Caco-2 (cell line): ENCODE data around the gene SCN8A. TPM values are rescaled to one million over a fixed set of nuclear protein-coding genes. Genes with fewer than 3 reads are reported as not detected.

Experiments
- BruUV-seq: library from RNA; stranded (reverse); fragments of 400-500 nt; replicated peaks from 2 replicates; lab custom pipeline; 2021; lab: Mats Ljungman, UMichigan
- CTCF ChIA-PET: fragments of 300-600 bp; sonication (Branson Sonifier 250); formaldehyde crosslinking; loops from one replicate; lab custom pipeline; 2022; ENCODE audit warnings: antibody characterized with exemption; lab: Charles Lee
- POLR2A ChIA-PET: fragments of 300-600 bp; sonication (Branson Sonifier 250); formaldehyde crosslinking; loops from one replicate; lab custom pipeline; 2022; ENCODE audit warnings: antibody characterized with exemption; lab: Charles Lee
- DNase-seq, 2 experiments: peaks; one replicate each; pipeline versions ENCODE4 v3.0.0 to v3.0.0-alpha.2; 2020 to 2022
- H3K27me3 ChIP-seq: replicated peaks from 2 replicates; pipeline ENCODE4 v1.6.0; 2011; ENCODE audit warnings: low read length; ENCODE audit not compliant: control insufficient read depth, insufficient read depth
- H3K36me3 ChIP-seq: 2 replicates; pipeline ENCODE4 v1.5.1; 2011; ENCODE audit warnings: low read length; ENCODE audit not compliant: control insufficient read depth, insufficient read depth
- H3K4me1 ChIP-seq: fragments of 250-450 bp; sonication (Bioruptor Pico); 2 replicates; pipeline ENCODE4 v1.5.1; 2020; ENCODE audit warnings: mild to moderate bottlenecking
- H3K4me3 ChIP-seq: 2 replicates; pipeline ENCODE4 v1.5.1; 2011; ENCODE audit warnings: low read depth, mild to moderate bottlenecking, control low read depth, low read length
- H3K9me3 ChIP-seq: fragments of 250-450 bp; sonication (Bioruptor Pico); 2 replicates; pipeline ENCODE4 v1.5.1; 2020; ENCODE audit warnings: mild to moderate bottlenecking, moderate library complexity
- H3K27ac Mint-ChIP-seq: one replicate; pipeline ENCODE4 v1.8.0; 2022; ENCODE audit warnings: mixed read lengths; ENCODE audit not compliant: unreplicated experiment
- H3K27me3 Mint-ChIP-seq: one replicate; pipeline ENCODE4 v1.8.0; 2022; ENCODE audit warnings: mixed read lengths; ENCODE audit not compliant: insufficient read depth, unreplicated experiment
- H3K36me3 Mint-ChIP-seq: one replicate; pipeline ENCODE4 v1.8.0; 2022; ENCODE audit warnings: mild to moderate bottlenecking, mixed read lengths; ENCODE audit not compliant: insufficient read depth, unreplicated experiment
- H3K4me1 Mint-ChIP-seq: one replicate; pipeline ENCODE4 v1.8.0; 2022; ENCODE audit warnings: low read depth, mixed read lengths; ENCODE audit not compliant: unreplicated experiment
- H3K4me3 Mint-ChIP-seq: one replicate; pipeline ENCODE4 v1.8.0; 2022; ENCODE audit warnings: mild to moderate bottlenecking, moderate library complexity, mixed read lengths; ENCODE audit not compliant: unreplicated experiment
- H3K9me3 Mint-ChIP-seq: one replicate; pipeline ENCODE4 v1.8.0; 2022; ENCODE audit warnings: mixed read lengths; ENCODE audit not compliant: unreplicated experiment
- intact Hi-C: fragments of 100-400 bp; cut with micrococcal nuclease; formaldehyde crosslinking; loops from one replicate; pipeline ENCODE4 v1.10.0; 2022; ENCODE audit not compliant: unreplicated experiment
- total RNA-seq: library from RNA; stranded (reverse); gene quantifications from 2 replicates; pipeline ENCODE4 v1.2.3, GENCODE V29; 2022
- TF ChIP-seq, protein P1 (sequence below), 2 experiments: fragments of 200-600 bp in 1 of 2; IDR thresholded peaks; 1 replicate in 1 of 2; 2 replicates in 1 of 2; pipeline versions ENCODE4 v1.5.1 to v1.8.0; 2011 to 2022; ENCODE audit warnings: antibody characterized with exemption in 1 of 2, control low read depth in 1 of 2, inconsistent platforms in 1 of 2, low read depth in 1 of 2, low read length in 1 of 2, mild to moderate bottlenecking in 1 of 2, moderate library complexity in 1 of 2; ENCODE audit not compliant: insufficient read depth in 1 of 2, severe bottlenecking in 1 of 2, unreplicated experiment in 1 of 2

Gene SCN8A
- total RNA-seq, 1 experiment from 2014 or later = 16.5 TPM

GRCh38 chr12:51774933-51775332 is 183.9 kb downstream of the SCN8A start:
- intact Hi-C loops = no loop called here
- no peaks in the 10 kb centered on the region for H3K9me3 ChIP-seq
- peaks cover 9% of the 10 kb centered on the region for H3K4me1 Mint-ChIP-seq
- no peak overlapping the region for H3K4me3 Mint-ChIP-seq
- H3K27me3 Mint-ChIP-seq = no peaks in the 10 kb centered on the region
- H3K27me3 ChIP-seq = no peaks in the 10 kb centered on the region
- no peaks in the 10 kb centered on the region; the same call in 1 of the 2 replicates for H3K36me3 ChIP-seq
- ChIA-PET CTCF (no interaction called here), POLR2A (no interaction called here)
- BruUV-seq = no TSS peak
- peaks cover 14% of the 10 kb centered on the region for H3K4me1 ChIP-seq
- H3K4me3 ChIP-seq = no peak overlapping the region
- TF ChIP-seq, protein P1, sequence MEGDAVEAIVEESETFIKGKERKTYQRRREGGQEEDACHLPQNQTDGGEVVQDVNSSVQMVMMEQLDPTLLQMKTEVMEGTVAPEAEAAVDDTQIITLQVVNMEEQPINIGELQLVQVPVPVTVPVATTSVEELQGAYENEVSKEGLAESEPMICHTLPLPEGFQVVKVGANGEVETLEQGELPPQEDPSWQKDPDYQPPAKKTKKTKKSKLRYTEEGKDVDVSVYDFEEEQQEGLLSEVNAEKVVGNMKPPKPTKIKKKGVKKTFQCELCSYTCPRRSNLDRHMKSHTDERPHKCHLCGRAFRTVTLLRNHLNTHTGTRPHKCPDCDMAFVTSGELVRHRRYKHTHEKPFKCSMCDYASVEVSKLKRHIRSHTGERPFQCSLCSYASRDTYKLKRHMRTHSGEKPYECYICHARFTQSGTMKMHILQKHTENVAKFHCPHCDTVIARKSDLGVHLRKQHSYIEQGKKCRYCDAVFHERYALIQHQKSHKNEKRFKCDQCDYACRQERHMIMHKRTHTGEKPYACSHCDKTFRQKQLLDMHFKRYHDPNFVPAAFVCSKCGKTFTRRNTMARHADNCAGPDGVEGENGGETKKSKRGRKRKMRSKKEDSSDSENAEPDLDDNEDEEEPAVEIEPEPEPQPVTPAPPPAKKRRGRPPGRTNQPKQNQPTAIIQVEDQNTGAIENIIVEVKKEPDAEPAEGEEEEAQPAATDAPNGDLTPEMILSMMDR (IDR thresholded peaks at IDR 0.05; ENCODE audit: insufficient read depth in 1 of 2, low read depth in 1 of 2, low read length in 1 of 2, severe bottlenecking in 1 of 2, unreplicated experiment in 1 of 2) = no peak
- DNase-seq = no peak
- no peaks in the 10 kb centered on the region for H3K9me3 Mint-ChIP-seq
- no peaks in the 10 kb centered on the region for H3K36me3 Mint-ChIP-seq
- H3K27ac Mint-ChIP-seq = no peak overlapping the region

- H3K9me3 ChIP-seq = no peaks in the 10 kb centered on the region
- H3K27ac Mint-ChIP-seq = no peak overlapping the region
- CTCF ChIA-PET = no interaction called here
- no peak overlapping the region for H3K4me3 Mint-ChIP-seq
- no peak overlapping the region for H3K4me3 ChIP-seq
- H3K4me1 ChIP-seq = peaks cover 14% of the 10 kb centered on the region
- H3K36me3 Mint-ChIP-seq = peaks cover 4% of the 10 kb centered on the region
- peaks cover 9% of the 10 kb centered on the region for H3K4me1 Mint-ChIP-seq
- POLR2A ChIA-PET = no interaction called here
- intact Hi-C loops = no loop called here
- TF ChIP-seq, protein P1 (IDR thresholded peaks at IDR 0.05; ENCODE audit: insufficient read depth in 1 of 2, low read depth in 1 of 2, low read length in 1 of 2, severe bottlenecking in 1 of 2, unreplicated experiment in 1 of 2) = no peak
- no peaks in the 10 kb centered on the region for H3K27me3 Mint-ChIP-seq
- H3K36me3 ChIP-seq = no peaks in the 10 kb centered on the region
- DNase-seq = peak; percentile 36 to 51
- no TSS peak for BruUV-seq
- H3K27me3 ChIP-seq = no peaks in the 10 kb centered on the region
- H3K9me3 Mint-ChIP-seq = no peaks in the 10 kb centered on the region
Observed at GRCh38 chr12:51777457-51777856, 186.4 kb downstream of the SCN8A start.

DNA sequence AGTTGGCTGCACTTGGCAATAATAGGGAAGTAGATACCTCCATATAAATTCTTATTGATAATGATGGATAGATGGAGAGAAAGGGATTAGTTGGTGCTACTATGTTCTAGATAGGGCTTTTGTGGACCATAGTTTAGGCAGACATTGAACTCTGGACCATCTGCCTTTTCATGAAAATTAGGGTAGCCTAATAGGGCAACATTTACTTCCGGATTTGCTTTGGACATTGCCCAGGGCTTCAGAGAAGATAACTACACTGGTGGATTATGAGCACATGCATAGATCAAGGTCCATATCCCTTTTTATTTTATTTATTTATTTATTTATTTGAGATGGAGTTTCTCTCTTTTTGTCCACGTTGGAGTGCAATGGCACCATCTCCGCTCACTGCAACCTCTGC is 186.9 kb downstream of the SCN8A start:
- TF ChIP-seq, protein P1 (IDR thresholded peaks at IDR 0.05; ENCODE audit: insufficient read depth in 1 of 2, low read depth in 1 of 2, low read length in 1 of 2, severe bottlenecking in 1 of 2, unreplicated experiment in 1 of 2) = no peak
- CTCF ChIA-PET = no interaction called here
- no TSS peak for BruUV-seq
- H3K27ac Mint-ChIP-seq = no peak overlapping the region
- no peaks in the 10 kb centered on the region for H3K27me3 Mint-ChIP-seq
- POLR2A ChIA-PET = no interaction called here
- no peaks in the 10 kb centered on the region for H3K27me3 ChIP-seq
- H3K36me3 ChIP-seq = no peaks in the 10 kb centered on the region
- intact Hi-C loops = no loop called here
- peaks cover 9% of the 10 kb centered on the region for H3K4me1 Mint-ChIP-seq
- H3K9me3 Mint-ChIP-seq = no peaks in the 10 kb centered on the region
- no peak for DNase-seq
- peaks cover 4% of the 10 kb centered on the region for H3K36me3 Mint-ChIP-seq
- no peaks in the 10 kb centered on the region for H3K9me3 ChIP-seq
- no peak overlapping the region for H3K4me3 Mint-ChIP-seq
- H3K4me1 ChIP-seq = peaks cover 14% of the 10 kb centered on the region
- no peak overlapping the region for H3K4me3 ChIP-seq
